Ovary (tissue), 9 donors: ENCODE data around the gene URM1. TPM values are rescaled to one million over a fixed set of nuclear protein-coding genes. Genes with fewer than 3 reads are reported as not detected.

Experiments used
- DNase-seq, 5 donors: peaks; one replicate each; pipeline ENCODE4 v3.0.0-alpha.2; 2019 to 2020
- H3K27ac ChIP-seq, 2 donors: fragments of 200-600 bp; one replicate each; pipeline versions ENCODE4 v1.5.1 to v1.8.0; 2019 to 2022
- H3K27me3 ChIP-seq: fragments of 200-600 bp; one replicate; pipeline ENCODE4 v1.8.0; 2022
- H3K36me3 ChIP-seq: fragments of 200-600 bp; sonication (generic); one replicate; pipeline ENCODE4 v1.5.1; 2019
- H3K4me1 ChIP-seq: one replicate; pipeline ENCODE4 v1.8.1; 2013; ENCODE audit warnings: mild to moderate bottlenecking, moderate library complexity; ENCODE audit not compliant: insufficient read depth
- H3K4me3 ChIP-seq: fragments of 200-600 bp; sonication (generic); one replicate; pipeline ENCODE4 v1.5.1; 2017
- H3K9me3 ChIP-seq, 2 donors: fragments of 200-600 bp in 1 of 2; sonication (generic) in 1 of 2; one replicate each; pipeline versions ENCODE4 v1.5.1 to v1.8.1; 2013 to 2019; ENCODE audit warnings: mild to moderate bottlenecking in 1 of 2, moderate library complexity in 1 of 2
- CTCF ChIP-seq, 3 donors: fragments of 450-650 bp in 2 of 3; fragments of 200-600 bp in 1 of 3; IDR thresholded peaks; one replicate each; pipeline versions ENCODE4 v1.5.1 to v1.8.0; 2016 to 2022; ENCODE audit warnings: antibody characterized with exemption in 3 of 3, mild to moderate bottlenecking in 1 of 3
- EP300 ChIP-seq: sonication (generic); formaldehyde crosslinking; IDR thresholded peaks from one replicate; pipeline ENCODE4 v1.6.1; 2017; ENCODE audit warnings: antibody characterized with exemption
- POLR2A ChIP-seq: fragments of 450-650 bp; IDR thresholded peaks from one replicate; pipeline ENCODE4 v1.6.1; 2017; ENCODE audit warnings: antibody characterized with exemption, mild to moderate bottlenecking, moderate library complexity
- WGBS, 3 donors: extraction: QIAGEN DNeasy Blood & Tissue Kit in 1 of 3; methylation state at CpG; one replicate each; pipeline versions ENCODE4 v1.1.5 to v1.1.7; 2013 to 2017; 5-methylcytosine and 5-hydroxymethylcytosine counted together
- intact Hi-C, 4 donors: fragments of 100-400 bp; cut with DNase I; formaldehyde crosslinking; loops; one replicate each; pipeline versions ENCODE4 v1.11.0 to v1.15.1; 2022 to 2023
- polyA plus RNA-seq, 2 donors: library from polyadenylated mRNA; stranded (reverse); fragments of 200-250 nt in 1 of 2; fragments of 350-450 nt in 1 of 2; fragmentation: Illumina TruSeq in 1 of 2; extraction: RNeasy Lipid Tissue Mini Kit (QIAGEN cat#74804) in 1 of 2; gene quantifications; one replicate each; pipeline ENCODE4 v1.2.3, GENCODE V29; 2013 to 2014
- total RNA-seq, 7 donors: library from RNA; depleted of rRNA in 2 of 7; stranded (reverse); fragments of >200 nt in 2 of 7; fragmentation: NEBNext Ultra II Directional in 3 of 7; extraction: Animal tissue kit (Norgen Biotek cat#: 25700) in 3 of 7; gene quantifications; one replicate each; pipeline versions ENCODE4 v1.1.0 to v1.2.4, GENCODE V29; 2016 to 2023
- donor health status: DM: no; HTN: no; CAD: no; lungs with moderate emphysema.
- donor health status: DM: no; HTN: no; CAD: no.
- donor health status: Bipolar disorder and iron deficiency.
- donor health status: DM: yes; HTN: yes; CAD: no.
- donor health status: DM: no; HTN: no; CAD: no.
- donor health status: DM: yes; HTN: yes; CAD: no.

Gene URM1
- total and polyA plus RNA-seq, 9 donors, result 20.5 to 51.4 (median 36.0) TPM

DNA sequence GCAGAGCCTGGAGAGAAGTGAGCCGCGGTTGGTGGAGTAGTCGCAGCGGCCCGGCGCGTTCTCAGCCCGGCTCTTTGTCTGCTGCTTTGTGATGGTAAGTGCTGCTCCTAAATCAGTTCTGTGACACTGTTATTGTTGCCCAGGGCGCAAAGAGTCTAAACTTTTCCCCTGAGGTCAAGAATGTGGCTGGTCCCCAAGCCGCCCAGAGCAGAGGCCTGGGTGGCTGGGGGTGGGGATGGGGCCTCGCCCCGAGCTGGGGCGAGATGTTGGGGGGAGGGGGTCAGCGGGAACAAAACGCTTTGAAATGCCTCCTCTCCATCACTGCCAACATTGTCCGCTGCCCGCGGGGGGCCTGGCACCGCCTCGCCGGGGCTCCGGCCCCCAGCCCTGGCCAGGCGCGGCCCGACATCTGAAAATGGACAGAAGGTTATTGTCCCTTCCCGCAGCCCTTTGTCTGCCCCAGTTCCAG, 37.8 kb downstream of the URM1 start:
- intact Hi-C loops, result no loop called here
- DNase-seq, result no peak
- Histone ChIP-seq H3K27me3 (no peaks in the 10 kb centered on the region), H3K36me3 (no peaks in the 10 kb centered on the region), H3K9me3 (no peaks in the 10 kb centered on the region), H3K4me3 (no peak overlapping the region), H3K4me1 (no peaks in the 10 kb centered on the region), H3K27ac (no peak overlapping the region)
- no peak for TF ChIP-seq CTCF (IDR thresholded peaks at IDR 0.05)
- TF ChIP-seq POLR2A, result no peak
- no peak for TF ChIP-seq EP300
- WGBS, 3 donors, result 42 to 51% (median 47%) methylated on average over 23 to 26 of the region's 26 CpGs

- DNase-seq, result no peak
- H3K4me1 ChIP-seq, result no peaks in the 10 kb centered on the region
- 63 to 66% (median 65%) methylated on average over 6 to 8 of the region's 8 CpGs for WGBS, 3 donors
- no peak overlapping the region for H3K4me3 ChIP-seq
- no peaks in the 10 kb centered on the region for H3K27me3 ChIP-seq
- TF ChIP-seq POLR2A, result no peak
- no peak for TF ChIP-seq EP300
- TF ChIP-seq CTCF (IDR thresholded peaks at IDR 0.05), result no peak
- intact Hi-C loops, result no loop called here
- no peaks in the 10 kb centered on the region for H3K36me3 ChIP-seq
- H3K9me3 ChIP-seq, result no peaks in the 10 kb centered on the region
- H3K27ac ChIP-seq, result no peak overlapping the region
Measured at GRCh38 chr9:128409450-128409849, 38.3 kb downstream of the URM1 start.

GRCh38 chr9:128409978-128410377, 38.8 kb downstream of the URM1 start:
- WGBS, 3 donors, result 25 to 27% (median 26%) methylated on average over 6 of the region's 6 CpGs
- no peaks in the 10 kb centered on the region for H3K27me3 ChIP-seq
- TF ChIP-seq POLR2A (no peak), CTCF (IDR thresholded peaks at IDR 0.05) (no peak), EP300 (no peak)
- DNase-seq, result no peak
- no peaks in the 10 kb centered on the region for H3K9me3 ChIP-seq
- no peak overlapping the region for H3K4me3 ChIP-seq
- H3K27ac ChIP-seq, result no peak overlapping the region
- H3K36me3 ChIP-seq, result no peaks in the 10 kb centered on the region
- intact Hi-C loops, result loop anchor here in 1 of 4 donors (10.0 kb wide), 1 partner anchor 45 kb away; no protein-coding TSS in a partner anchor
- no peaks in the 10 kb centered on the region for H3K4me1 ChIP-seq

DNA sequence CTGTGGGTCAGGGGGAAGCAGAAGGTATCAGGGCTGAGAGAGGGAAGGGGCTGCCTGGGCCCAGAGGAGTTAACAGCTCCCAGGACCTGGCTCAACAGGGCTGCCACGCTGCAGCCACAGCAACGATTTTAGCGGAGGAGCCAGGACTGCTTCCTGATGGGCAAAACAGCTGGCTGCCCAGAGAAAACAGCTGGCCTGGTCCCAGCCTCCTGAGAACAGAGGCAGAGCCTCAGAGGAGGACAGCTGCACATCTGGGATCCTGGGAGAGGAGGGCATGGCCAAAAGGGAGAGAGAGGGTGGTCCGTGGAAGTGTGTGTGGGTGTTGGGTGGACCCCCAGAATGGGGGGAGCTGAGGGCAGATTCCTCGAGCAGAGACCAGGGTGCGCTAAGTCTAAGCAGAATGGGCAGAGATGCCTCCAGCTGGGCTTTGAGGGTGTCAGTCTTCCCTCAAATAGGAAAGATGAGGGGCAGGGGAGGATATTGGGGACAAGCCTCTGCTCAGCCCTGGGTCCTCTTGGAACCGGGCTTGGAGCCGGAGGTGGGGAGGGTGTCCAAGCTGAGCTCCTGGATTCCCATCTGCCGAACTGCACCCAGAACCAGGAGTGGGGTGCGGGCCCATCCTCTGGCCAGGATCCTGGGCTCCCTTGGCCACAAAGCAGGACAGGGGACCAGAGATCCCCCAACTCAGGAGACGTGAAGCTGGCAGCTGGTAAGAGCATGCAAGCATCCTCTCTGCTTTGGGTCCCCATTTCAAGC, 40.4 kb downstream of the URM1 start:
- Histone ChIP-seq H3K27me3 (no peaks in the 10 kb centered on the region), H3K4me1 (no peaks in the 10 kb centered on the region), H3K9me3 (no peaks in the 10 kb centered on the region), H3K36me3 (no peaks in the 10 kb centered on the region), H3K27ac (no peak overlapping the region), H3K4me3 (no peak overlapping the region)
- DNase-seq, result no peak
- WGBS, 3 donors, result 38 to 44% (median 43%) methylated on average over 11 of the region's 11 CpGs
- intact Hi-C loops, result loop anchor here in 1 of 4 donors (10.0 kb wide), 1 partner anchor 47 kb away; no protein-coding TSS in a partner anchor
- TF ChIP-seq CTCF (IDR thresholded peaks at IDR 0.05) (no peak), POLR2A (no peak), EP300 (no peak)
